OCI-LY3 (cell line): Measurements from ENCODE around the gene SSUH2.

Experiments
- H2AFZ ChIP-seq: fragments of 200-600, 300-600 bp; shearing (Covaris generic); 2 replicates; pipeline ENCODE4 v1.6.0; 2014; ENCODE audit warnings: antibody characterized with exemption, low read depth, low read length
- H3K27ac ChIP-seq: fragments of 200-600, 300-600 bp; sonication (generic); 2 replicates; pipeline ENCODE4 v1.5.1; 2014; ENCODE audit warnings: mild to moderate bottlenecking, low read length, moderate library complexity, mixed read lengths
- H3K27me3 ChIP-seq: fragments of 200-600, 300-600 bp; sonication (generic); 2 replicates; pipeline ENCODE4 v1.6.1; 2014; ENCODE audit warnings: low read depth, low read length, mixed read lengths
- H3K36me3 ChIP-seq: fragments of 200-600, 300-600 bp; sonication (generic); replicated peaks from 2 replicates; pipeline ENCODE3; 2014; ENCODE audit warnings: low read depth, low read length, mixed read lengths
- H3K4me1 ChIP-seq: fragments of 300-600, 200-600 bp; sonication (generic); 2 replicates; pipeline ENCODE4 v1.6.1; 2014; ENCODE audit warnings: low read length, mixed read lengths
- H3K4me2 ChIP-seq: fragments of 200-600, 300-600 bp; sonication (generic); 2 replicates; pipeline ENCODE4 v1.6.1; 2014; ENCODE audit warnings: low read length, mixed read lengths
- H3K4me3 ChIP-seq: fragments of 300-600, 200-600 bp; sonication (generic); 2 replicates; pipeline ENCODE4 v1.5.1; 2014; ENCODE audit warnings: antibody characterized with exemption, mild to moderate bottlenecking, low read length, moderate library complexity
- H3K79me2 ChIP-seq: fragments of 300-600, 200-600 bp; shearing (Covaris generic); 2 replicates; pipeline ENCODE4 v1.6.1; 2014; ENCODE audit warnings: mild to moderate bottlenecking, low read length, mixed read lengths
- H3K9ac ChIP-seq: fragments of 300-600, 200-600 bp; shearing (Covaris generic); 2 replicates; pipeline ENCODE4 v1.6.0; 2014; ENCODE audit warnings: mild to moderate bottlenecking, low read length, moderate library complexity
- H3K9me3 ChIP-seq: fragments of 200-600, 300-600 bp; shearing (Covaris generic); 2 replicates; pipeline ENCODE4 v1.6.1; 2014; ENCODE audit warnings: low read length, mixed read lengths; ENCODE audit not compliant: insufficient read depth
- H4K20me1 ChIP-seq: fragments of 200-600, 300-600 bp; sonication (generic); 2 replicates; pipeline ENCODE4 v1.6.1; 2016; ENCODE audit warnings: low read length, mixed read lengths; ENCODE audit not compliant: insufficient read depth
- EZH2phosphoT487 ChIP-seq: fragments of 200-600 bp; shearing (Covaris generic); IDR thresholded peaks from 2 replicates; pipeline ENCODE4 v1.6.1; 2018; ENCODE audit warnings: antibody characterized with exemption, mixed run types, low read depth
- TF ChIP-seq, protein P1 (sequence below): fragments of 200-600, 300-600 bp; sonication (generic); IDR thresholded peaks from 2 replicates; pipeline ENCODE4 v1.5.1; 2014; ENCODE audit warnings: antibody characterized with exemption, low read length, low read depth

The SSUH2 gene

DNA sequence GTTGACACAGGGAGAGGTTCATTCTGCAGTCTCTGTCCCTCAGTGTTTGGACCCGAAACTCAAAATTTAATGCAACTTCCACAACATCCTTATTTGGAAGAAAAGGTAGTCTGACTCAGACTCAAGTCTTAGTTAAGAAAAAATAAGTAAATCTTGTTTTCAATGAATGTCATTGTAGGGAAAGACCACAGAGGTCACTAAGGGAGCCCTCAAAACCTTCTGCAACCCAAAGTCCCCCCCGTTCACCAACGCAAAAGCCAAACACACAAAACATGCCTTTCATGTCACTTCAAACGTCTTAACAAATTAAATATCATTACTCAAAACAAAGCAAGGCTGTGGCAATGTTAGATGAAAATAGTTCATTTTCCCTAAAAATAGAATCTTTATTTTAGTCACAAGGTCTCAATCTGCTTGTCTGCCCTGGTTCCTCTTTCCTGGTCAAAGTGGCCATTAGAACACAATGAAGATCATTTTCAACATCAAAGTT, 20.9 kb upstream of the SSUH2 start:
- no peaks in the 10 kb centered on the region for H3K79me2 ChIP-seq
- H3K27ac ChIP-seq: no peak overlapping the region
- no peak for TF ChIP-seq EZH2phosphoT487
- TF ChIP-seq, protein P1, sequence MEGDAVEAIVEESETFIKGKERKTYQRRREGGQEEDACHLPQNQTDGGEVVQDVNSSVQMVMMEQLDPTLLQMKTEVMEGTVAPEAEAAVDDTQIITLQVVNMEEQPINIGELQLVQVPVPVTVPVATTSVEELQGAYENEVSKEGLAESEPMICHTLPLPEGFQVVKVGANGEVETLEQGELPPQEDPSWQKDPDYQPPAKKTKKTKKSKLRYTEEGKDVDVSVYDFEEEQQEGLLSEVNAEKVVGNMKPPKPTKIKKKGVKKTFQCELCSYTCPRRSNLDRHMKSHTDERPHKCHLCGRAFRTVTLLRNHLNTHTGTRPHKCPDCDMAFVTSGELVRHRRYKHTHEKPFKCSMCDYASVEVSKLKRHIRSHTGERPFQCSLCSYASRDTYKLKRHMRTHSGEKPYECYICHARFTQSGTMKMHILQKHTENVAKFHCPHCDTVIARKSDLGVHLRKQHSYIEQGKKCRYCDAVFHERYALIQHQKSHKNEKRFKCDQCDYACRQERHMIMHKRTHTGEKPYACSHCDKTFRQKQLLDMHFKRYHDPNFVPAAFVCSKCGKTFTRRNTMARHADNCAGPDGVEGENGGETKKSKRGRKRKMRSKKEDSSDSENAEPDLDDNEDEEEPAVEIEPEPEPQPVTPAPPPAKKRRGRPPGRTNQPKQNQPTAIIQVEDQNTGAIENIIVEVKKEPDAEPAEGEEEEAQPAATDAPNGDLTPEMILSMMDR: no peak
- H3K4me1 ChIP-seq: peaks cover 16% of the 10 kb centered on the region
- H3K4me2 ChIP-seq: peak overlapping the region; percentile 55
- peak overlapping the region; percentile 24 for H2AFZ ChIP-seq
- H3K9ac ChIP-seq: no peak overlapping the region
- H3K4me3 ChIP-seq: peak overlapping the region; percentile 21; the same call in 1 of the 2 replicates
- peaks cover 3% of the 10 kb centered on the region; the same call in 1 of the 2 replicates for H3K27me3 ChIP-seq
- no peaks in the 10 kb centered on the region for H4K20me1 ChIP-seq
- no peaks in the 10 kb centered on the region for H3K9me3 ChIP-seq
- H3K36me3 ChIP-seq: no peaks in the 10 kb centered on the region

DNA sequence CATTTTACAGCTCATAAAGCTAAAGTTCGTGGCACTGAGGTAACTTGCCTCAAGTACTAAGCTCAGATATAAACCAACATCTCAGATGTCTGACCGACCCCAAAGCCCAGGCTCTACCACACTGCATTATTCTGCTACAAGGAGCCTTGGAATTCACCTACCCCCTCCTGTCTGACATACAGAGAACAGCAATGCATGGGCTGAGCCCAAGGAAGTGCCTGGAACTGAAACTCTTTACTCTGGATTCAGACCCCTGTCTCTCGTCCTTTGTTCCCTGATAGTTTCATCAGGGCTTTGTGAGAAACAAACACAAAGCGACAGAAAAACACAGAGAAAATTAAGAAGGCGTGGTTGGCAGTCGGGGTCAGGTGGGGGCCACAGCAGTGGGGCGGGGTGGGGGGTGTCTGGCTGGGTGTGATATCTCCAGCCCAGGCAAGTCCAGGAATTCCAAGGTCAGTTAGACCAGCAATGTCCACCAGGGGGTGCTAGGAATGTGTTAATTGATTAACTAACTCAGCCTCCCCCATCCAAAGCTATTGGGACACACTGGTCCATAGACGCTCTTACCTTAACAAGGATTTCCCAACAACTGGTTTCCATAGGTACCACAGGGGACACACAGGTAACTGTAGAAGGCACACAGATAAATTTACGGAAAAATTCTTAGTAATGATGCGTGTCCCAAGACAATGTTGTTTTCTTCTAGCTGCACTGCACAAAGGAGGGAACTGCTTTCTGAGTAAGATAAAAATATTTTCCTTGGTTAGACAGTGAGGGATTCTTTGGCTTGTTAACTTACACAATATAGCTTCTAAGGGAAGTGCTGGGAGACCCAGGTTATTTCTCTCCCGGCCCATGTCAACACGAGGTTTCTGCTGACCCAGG, 18.8 kb upstream of the SSUH2 start:
- H3K79me2 ChIP-seq: no peaks in the 10 kb centered on the region
- H3K4me1 ChIP-seq: peaks cover 16% of the 10 kb centered on the region
- no peak overlapping the region for H3K4me2 ChIP-seq
- H2AFZ ChIP-seq: no peak overlapping the region
- no peaks in the 10 kb centered on the region for H4K20me1 ChIP-seq
- TF ChIP-seq, protein P1: peak; percentile 60
- no peak for TF ChIP-seq EZH2phosphoT487
- no peak overlapping the region for H3K27ac ChIP-seq
- H3K36me3 ChIP-seq: no peaks in the 10 kb centered on the region
- H3K9ac ChIP-seq: no peak overlapping the region
- no peaks in the 10 kb centered on the region for H3K9me3 ChIP-seq
- no peak overlapping the region for H3K4me3 ChIP-seq
- H3K27me3 ChIP-seq: peaks cover 3% of the 10 kb centered on the region; the same call in 1 of the 2 replicates

DNA sequence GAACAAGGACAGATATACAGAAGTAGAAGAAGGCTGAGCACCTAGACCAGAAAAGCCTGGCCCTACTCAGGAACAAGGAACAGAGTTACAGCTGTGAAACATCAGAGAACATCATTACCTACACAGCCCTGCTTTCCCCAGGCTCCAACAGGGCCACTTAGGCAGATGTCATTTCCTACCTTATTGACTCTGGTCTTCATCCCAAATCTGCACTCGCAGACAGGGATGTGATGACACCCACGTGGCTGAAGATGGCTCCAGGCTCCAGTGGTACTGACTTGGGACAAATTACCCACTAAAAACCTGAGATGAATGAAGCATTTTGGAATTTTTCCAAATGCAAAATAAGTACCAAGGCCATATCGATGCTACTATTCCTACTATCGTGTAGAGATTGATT, 18.0 kb upstream of the SSUH2 start:
- no peak overlapping the region for H3K9ac ChIP-seq
- TF ChIP-seq EZH2phosphoT487: no peak
- TF ChIP-seq, protein P1: no peak
- H2AFZ ChIP-seq: no peak overlapping the region
- peaks cover 16% of the 10 kb centered on the region for H3K4me1 ChIP-seq
- no peak overlapping the region for H3K4me3 ChIP-seq
- H3K27me3 ChIP-seq: peaks cover 3% of the 10 kb centered on the region; the same call in 1 of the 2 replicates
- H3K27ac ChIP-seq: no peak overlapping the region
- H3K79me2 ChIP-seq: no peaks in the 10 kb centered on the region
- no peak overlapping the region for H3K4me2 ChIP-seq
- H4K20me1 ChIP-seq: no peaks in the 10 kb centered on the region
- no peaks in the 10 kb centered on the region for H3K36me3 ChIP-seq
- no peaks in the 10 kb centered on the region for H3K9me3 ChIP-seq

DNA sequence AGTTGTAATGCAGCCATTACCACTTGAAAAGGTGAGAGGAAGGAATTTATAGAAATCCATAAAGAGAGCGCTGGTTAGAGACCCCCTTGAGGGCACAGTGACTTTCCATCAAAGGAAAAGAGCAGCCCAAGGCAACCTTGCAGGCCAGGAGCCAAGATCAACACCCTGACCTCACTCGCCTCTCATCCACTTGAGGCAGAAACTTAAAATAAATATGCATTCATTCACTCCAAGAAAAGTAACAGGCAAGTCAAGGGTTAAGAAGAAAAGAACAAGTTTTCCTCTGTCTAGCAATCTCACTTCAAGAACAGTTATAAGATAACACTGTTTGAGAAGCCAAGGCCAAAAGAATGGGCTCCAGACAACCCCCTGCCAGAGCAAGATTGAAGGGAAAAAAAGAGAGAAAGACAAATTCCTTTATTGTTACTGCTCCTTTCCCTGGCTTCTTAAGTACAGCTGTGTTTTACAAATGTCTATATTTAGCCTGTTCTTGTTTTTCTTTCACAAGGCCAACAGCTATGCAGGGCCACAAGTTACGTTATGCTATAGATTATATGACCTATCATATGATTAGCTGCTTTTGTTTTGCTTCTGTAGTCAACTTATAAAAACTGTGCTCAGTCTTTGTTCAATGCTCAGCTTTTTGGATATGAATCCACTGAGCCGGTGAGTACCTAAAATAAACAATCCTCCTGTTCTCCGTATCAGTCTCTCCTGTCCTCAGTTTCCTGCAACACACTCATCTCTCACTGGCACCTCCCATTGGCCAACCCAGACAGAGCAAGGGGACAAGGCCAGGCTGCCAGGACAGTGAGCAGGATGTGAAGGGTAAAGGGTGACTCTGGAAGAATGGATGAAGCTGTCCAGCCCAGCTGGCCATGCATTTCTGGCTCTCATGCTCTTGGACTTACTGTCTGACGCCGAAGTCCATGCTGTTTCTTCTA, 15.8 kb upstream of the SSUH2 start:
- H2AFZ ChIP-seq: no peak overlapping the region
- no peak overlapping the region for H3K4me3 ChIP-seq
- H3K27me3 ChIP-seq: peaks cover 3% of the 10 kb centered on the region; the same call in 1 of the 2 replicates
- H3K79me2 ChIP-seq: no peaks in the 10 kb centered on the region
- no peak overlapping the region for H3K27ac ChIP-seq
- H3K4me2 ChIP-seq: no peak overlapping the region
- H3K9ac ChIP-seq: no peak overlapping the region
- TF ChIP-seq, protein P1: no peak
- TF ChIP-seq EZH2phosphoT487: no peak
- H3K4me1 ChIP-seq: peaks cover 9% of the 10 kb centered on the region
- H3K36me3 ChIP-seq: no peaks in the 10 kb centered on the region
- H3K9me3 ChIP-seq: no peaks in the 10 kb centered on the region
- H4K20me1 ChIP-seq: no peaks in the 10 kb centered on the region
